ENCODE data around the gene ANXA6.

DNA sequence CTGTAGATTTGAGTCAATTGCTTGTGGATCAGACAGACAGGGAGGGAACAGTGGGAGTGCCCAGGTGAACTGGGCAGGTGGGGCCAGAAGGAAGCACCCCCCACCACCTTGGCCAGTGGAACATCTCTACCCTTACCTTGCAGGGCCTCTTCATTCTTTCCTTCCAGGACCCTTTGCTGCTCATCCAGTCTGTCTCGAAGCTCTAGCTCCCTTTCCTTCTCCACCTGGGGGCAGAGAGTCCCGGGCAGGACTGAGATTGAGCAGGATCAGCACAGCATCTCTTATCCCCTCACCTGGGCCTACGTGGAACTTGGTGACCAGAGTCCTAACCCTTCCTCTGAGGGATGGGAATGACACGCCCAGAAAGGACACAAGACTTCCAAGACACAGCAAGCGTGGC lies 41.3 kb upstream of the ANXA6 start:
- TF ChIP-seq, protein P1, sequence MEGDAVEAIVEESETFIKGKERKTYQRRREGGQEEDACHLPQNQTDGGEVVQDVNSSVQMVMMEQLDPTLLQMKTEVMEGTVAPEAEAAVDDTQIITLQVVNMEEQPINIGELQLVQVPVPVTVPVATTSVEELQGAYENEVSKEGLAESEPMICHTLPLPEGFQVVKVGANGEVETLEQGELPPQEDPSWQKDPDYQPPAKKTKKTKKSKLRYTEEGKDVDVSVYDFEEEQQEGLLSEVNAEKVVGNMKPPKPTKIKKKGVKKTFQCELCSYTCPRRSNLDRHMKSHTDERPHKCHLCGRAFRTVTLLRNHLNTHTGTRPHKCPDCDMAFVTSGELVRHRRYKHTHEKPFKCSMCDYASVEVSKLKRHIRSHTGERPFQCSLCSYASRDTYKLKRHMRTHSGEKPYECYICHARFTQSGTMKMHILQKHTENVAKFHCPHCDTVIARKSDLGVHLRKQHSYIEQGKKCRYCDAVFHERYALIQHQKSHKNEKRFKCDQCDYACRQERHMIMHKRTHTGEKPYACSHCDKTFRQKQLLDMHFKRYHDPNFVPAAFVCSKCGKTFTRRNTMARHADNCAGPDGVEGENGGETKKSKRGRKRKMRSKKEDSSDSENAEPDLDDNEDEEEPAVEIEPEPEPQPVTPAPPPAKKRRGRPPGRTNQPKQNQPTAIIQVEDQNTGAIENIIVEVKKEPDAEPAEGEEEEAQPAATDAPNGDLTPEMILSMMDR (IDR thresholded peaks at IDR 0.05 in 8 of 11, conservative IDR thresholded peaks at IDR 0.05 in 3 of 11), result no peak
- TF ChIP-seq POLR2A (IDR thresholded peaks at IDR 0.05), result no peak
